SK-N-MC (cell line): ENCODE data around the gene SLC25A13.
"Not testable (repeated sequence)": the region's sequence is repeated elsewhere in the genome, so short reads cannot be mapped to it uniquely, and the experiment has no call there.

Experiments
- EZH2 ChIP-seq: fragments of 200-600 bp; sonication (generic); IDR thresholded peaks from one replicate; pipeline ENCODE4 v1.6.1; 2017; ENCODE audit warnings: antibody characterized with exemption
- FOXP2 ChIP-seq: optimal IDR thresholded peaks from 2 replicates; pipeline ENCODE3; 2011; ENCODE audit warnings: mild to moderate bottlenecking, moderate library complexity; ENCODE audit not compliant: insufficient read depth; ENCODE audit errors: extremely low read length, control extremely low read depth
- POLR2AphosphoS5 ChIP-seq: IDR thresholded peaks from 2 replicates; pipeline ENCODE4 v1.6.1; 2012; ENCODE audit warnings: mild to moderate bottlenecking, low read depth, low read length, borderline replicate concordance

- TF ChIP-seq POLR2AphosphoS5, EZH2, FOXP2: not testable (repeated sequence)
Observed at GRCh38 chr7:96297446-96297845, 24.5 kb downstream of the SLC25A13 start.
